Right lobe of liver (tissue), 6 donors: ENCODE measurements around the gene PWP1. TPM values are rescaled to one million over a fixed set of nuclear protein-coding genes. Genes with fewer than 3 reads are reported as not detected.

ENCODE experiments used
- ATAC-seq, 4 donors: fragments of 200-7000 bp; cut with Tn5 transposase; one replicate each; pipeline ENCODE4 v1.9.1; 2020; ENCODE audit warnings: mild to moderate bottlenecking in 4 of 4, moderate library complexity in 4 of 4
- DNase-seq, 3 donors: peaks; one replicate each; pipeline ENCODE4 v3.0.0-alpha.2; 2020
- H3K27ac ChIP-seq, 3 donors: fragments of 200-600 bp; one replicate each; pipeline ENCODE4 v1.8.0; 2022
- H3K27me3 ChIP-seq, 2 donors: fragments of 200-600 bp; one replicate each; pipeline ENCODE4 v1.8.0; 2022
- H3K36me3 ChIP-seq, 4 donors: fragments of 200-600 bp; sonication (generic) in 1 of 4; one replicate each; pipeline versions ENCODE4 v1.5.1 to v1.8.0; 2017 to 2022; ENCODE audit warnings: control low read depth in 1 of 4
- H3K4me1 ChIP-seq, 4 donors: fragments of 200-600 bp; sonication (generic) in 1 of 4; one replicate each; pipeline versions ENCODE4 v1.5.1 to v1.8.0; 2017 to 2022; ENCODE audit warnings: control low read depth in 1 of 4
- H3K4me3 ChIP-seq, 3 donors: fragments of 200-600 bp; one replicate each; pipeline ENCODE4 v1.8.0; 2022
- H3K9me3 ChIP-seq, 4 donors: fragments of 200-600 bp; sonication (generic) in 1 of 4; one replicate each; pipeline versions ENCODE4 v1.5.1 to v1.8.0; 2017 to 2022; ENCODE audit warnings: control low read depth in 1 of 4
- POLR2A ChIP-seq: fragments of 450-650 bp; IDR thresholded peaks from one replicate; pipeline ENCODE4 v1.6.1; 2017; ENCODE audit warnings: antibody characterized with exemption, mild to moderate bottlenecking
- WGBS: methylation state at CpG from one replicate; pipeline ENCODE4 v1.1.6; 2018; ENCODE audit warnings: low coverage, low lambda C conversion rate; ENCODE audit not compliant: insufficient coverage; ENCODE audit errors: missing lambda C conversion rate; 5-methylcytosine and 5-hydroxymethylcytosine counted together
- intact Hi-C, 2 donors: fragments of 100-400 bp; cut with DNase I; formaldehyde crosslinking; loops; one replicate each; pipeline versions ENCODE4 v1.11.2 to v1.14.1; 2022
- total RNA-seq, 6 experiments: library from RNA; depleted of rRNA in 2 of 6; stranded (reverse); fragments of >200 nt in 2 of 6; fragmentation: NEBNext Ultra II Directional in 3 of 6; extraction: Animal tissue kit (Norgen Biotek cat#: 25700) in 3 of 6; gene quantifications; one replicate each; pipeline versions ENCODE4 v1.1.0 to v1.2.4, GENCODE V29; 2016 to 2023
- TF ChIP-seq, protein P1 (sequence below), 4 donors: fragments of 200-600 bp in 3 of 4; fragments of 450-650 bp in 1 of 4; IDR thresholded peaks; one replicate each; pipeline versions ENCODE4 v1.5.1 to v1.8.0; 2016 to 2022; ENCODE audit warnings: antibody characterized with exemption in 4 of 4, mild to moderate bottlenecking in 2 of 4
- donor health status: DM: no; HTN: yes; CAD: no.
- donor health status: DM: no; HTN: no; CAD: no.
- donor health status: DM: no; HTN: no; CAD: no.
- donor health status: DM: no; HTN: yes; CAD: no.
- donor health status: DM: no; HTN: yes; CAD: no.

Gene PWP1
- total RNA-seq, 6 experiments from 2014 or later = 10.1 to 47.3 (median 16.6) TPM

DNA sequence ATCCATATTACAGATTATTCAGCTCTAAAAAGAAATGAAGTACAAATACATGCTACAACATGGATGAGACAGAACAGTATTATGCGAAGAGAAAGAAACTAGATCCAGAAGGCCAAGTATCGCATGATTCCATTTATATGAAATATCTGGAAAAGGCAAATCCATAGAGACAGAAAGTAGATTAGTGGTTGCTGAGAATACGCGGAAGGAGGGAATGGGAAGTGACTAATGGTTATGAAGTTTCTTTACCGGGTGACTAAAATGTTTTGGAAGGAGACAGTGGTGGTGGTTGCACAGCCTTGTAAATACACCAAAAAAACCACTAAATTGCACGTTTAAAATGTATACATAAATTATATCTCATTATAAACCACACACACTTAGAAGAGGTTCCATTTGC, 62.9 kb downstream of the PWP1 start:
- no peak for TF ChIP-seq POLR2A
- TF ChIP-seq, protein P1, sequence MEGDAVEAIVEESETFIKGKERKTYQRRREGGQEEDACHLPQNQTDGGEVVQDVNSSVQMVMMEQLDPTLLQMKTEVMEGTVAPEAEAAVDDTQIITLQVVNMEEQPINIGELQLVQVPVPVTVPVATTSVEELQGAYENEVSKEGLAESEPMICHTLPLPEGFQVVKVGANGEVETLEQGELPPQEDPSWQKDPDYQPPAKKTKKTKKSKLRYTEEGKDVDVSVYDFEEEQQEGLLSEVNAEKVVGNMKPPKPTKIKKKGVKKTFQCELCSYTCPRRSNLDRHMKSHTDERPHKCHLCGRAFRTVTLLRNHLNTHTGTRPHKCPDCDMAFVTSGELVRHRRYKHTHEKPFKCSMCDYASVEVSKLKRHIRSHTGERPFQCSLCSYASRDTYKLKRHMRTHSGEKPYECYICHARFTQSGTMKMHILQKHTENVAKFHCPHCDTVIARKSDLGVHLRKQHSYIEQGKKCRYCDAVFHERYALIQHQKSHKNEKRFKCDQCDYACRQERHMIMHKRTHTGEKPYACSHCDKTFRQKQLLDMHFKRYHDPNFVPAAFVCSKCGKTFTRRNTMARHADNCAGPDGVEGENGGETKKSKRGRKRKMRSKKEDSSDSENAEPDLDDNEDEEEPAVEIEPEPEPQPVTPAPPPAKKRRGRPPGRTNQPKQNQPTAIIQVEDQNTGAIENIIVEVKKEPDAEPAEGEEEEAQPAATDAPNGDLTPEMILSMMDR (IDR thresholded peaks at IDR 0.05) = no peak
- no peak for ATAC-seq
- Histone ChIP-seq H3K9me3 (no peaks in the 10 kb centered on the region), H3K36me3 (peaks cover 2 to 73% (median 26%) of the 10 kb centered on the region in 4 donors), H3K27me3 (no peaks in the 10 kb centered on the region), H3K27ac (no peak overlapping the region), H3K4me3 (no peak overlapping the region), H3K4me1 (no peaks in the 10 kb centered on the region)
- DNase-seq = no peak
- WGBS = 72% methylated on average over 6 of the region's 6 CpGs
- intact Hi-C loops = no loop called here

DNA sequence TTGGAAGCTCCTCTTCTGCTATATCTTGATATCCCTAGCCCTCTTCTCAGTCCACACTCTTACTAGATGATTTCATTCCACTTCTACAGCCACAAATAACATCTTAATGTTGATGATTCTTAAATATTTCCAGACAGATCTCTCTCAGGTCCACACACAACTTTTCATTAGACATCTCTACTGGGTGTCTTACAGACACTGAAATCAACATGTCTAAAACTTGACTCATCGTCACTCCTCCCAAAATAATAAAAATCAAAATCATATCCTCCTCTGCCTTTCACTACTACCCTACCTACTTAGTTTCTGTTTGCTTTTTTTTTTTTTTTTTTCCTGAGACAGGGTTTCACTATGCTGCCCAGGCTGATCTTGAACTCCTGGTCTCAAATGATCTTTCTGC, 63.5 kb downstream of the PWP1 start:
- H3K4me1 ChIP-seq = no peaks in the 10 kb centered on the region
- no peak for ATAC-seq
- WGBS = 100% methylated on average over 1 of the region's 1 CpG
- no peak for DNase-seq
- H3K27me3 ChIP-seq = no peaks in the 10 kb centered on the region
- TF ChIP-seq, protein P1 (IDR thresholded peaks at IDR 0.05) = no peak
- TF ChIP-seq POLR2A = no peak
- intact Hi-C loops = no loop called here
- no peak overlapping the region for H3K4me3 ChIP-seq
- no peaks in the 10 kb centered on the region for H3K9me3 ChIP-seq
- H3K27ac ChIP-seq = no peak overlapping the region
- H3K36me3 ChIP-seq = peaks cover 0 to 73% (median 23%) of the 10 kb centered on the region in 4 donors

DNA sequence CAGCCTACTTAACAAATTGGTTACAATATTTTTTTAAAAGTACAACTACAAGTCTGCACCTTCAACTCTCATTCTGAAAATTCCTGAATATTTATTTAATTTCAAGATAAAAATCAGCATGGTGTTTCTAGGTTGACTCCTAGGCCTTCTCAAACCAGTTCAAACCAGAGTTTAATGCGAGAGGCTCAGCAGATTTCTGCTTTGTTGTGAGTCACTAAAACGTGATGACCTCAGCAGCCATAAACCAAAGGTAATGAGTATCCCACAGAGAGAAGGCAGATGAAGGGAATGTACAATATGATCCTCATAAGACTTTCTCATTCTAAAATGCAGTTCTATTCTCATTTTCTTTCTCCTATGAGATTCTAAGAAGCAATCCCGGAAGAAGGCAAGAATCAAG, 73.8 kb downstream of the PWP1 start:
- Histone ChIP-seq H3K27me3 (no peaks in the 10 kb centered on the region), H3K36me3 (peaks cover 0 to 33% (median 13%) of the 10 kb centered on the region in 4 donors), H3K4me3 (no peak overlapping the region), H3K9me3 (no peaks in the 10 kb centered on the region), H3K27ac (no peak overlapping the region), H3K4me1 (peaks cover 0 to 18% (median 5%) of the 10 kb centered on the region in 4 donors)
- WGBS = 30% methylated on average over 3 of the region's 3 CpGs
- DNase-seq (no peak), ATAC-seq (peak in 1 of 4 donors; percentile 31)
- intact Hi-C loops = no loop called here
- TF ChIP-seq, protein P1 (IDR thresholded peaks at IDR 0.05) = no peak

DNA sequence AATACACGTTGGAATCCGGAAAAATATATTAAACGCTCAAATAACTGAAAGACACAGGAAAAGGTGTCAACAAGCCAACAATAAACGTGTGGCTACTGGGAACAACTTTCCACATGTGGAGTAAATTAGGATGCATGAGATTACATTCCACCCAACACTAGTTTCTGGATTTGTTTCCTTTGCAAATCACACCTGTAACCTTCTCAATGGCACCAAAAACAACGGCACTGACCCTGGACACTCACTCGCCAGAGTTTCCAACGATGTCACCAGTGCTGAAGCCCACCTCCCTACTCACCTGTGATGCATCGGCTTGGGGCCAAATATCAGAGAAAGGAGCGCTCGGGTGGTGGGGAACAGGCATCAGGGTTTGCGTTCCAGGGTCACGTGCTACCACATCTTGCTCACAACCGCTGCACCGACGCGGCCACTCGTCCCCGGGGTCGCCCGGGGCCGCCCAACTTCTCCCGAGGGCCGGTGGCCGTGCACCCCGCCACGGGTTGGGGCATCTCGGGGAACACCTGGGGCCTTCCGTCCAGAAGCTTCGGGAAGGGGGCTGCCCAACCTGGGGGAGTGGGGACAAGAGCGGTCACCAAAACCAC, 74.7 kb downstream of the PWP1 start:
- H3K4me3 ChIP-seq = peak overlapping the region; percentile 79 to 82 (median 81)
- peak in 2 of 4 donors; percentile 10 to 12 for ATAC-seq
- peaks cover 0 to 18% (median 5%) of the 10 kb centered on the region in 4 donors for H3K4me1 ChIP-seq
- DNase-seq = peak; percentile 43 to 65 (median 54)
- H3K27me3 ChIP-seq = no peaks in the 10 kb centered on the region
- H3K9me3 ChIP-seq = no peaks in the 10 kb centered on the region
- intact Hi-C loops = loop anchor here in 1 of 2 donors (10.0 kb wide), 1 partner anchor 66 kb away; no protein-coding TSS in a partner anchor
- no peak for TF ChIP-seq POLR2A
- peaks cover 0 to 24% (median 9%) of the 10 kb centered on the region in 4 donors for H3K36me3 ChIP-seq
- H3K27ac ChIP-seq = peak overlapping the region in 2 of 3 donors; percentile 39 to 41
- 2% methylated on average over 27 of the region's 30 CpGs for WGBS

DNA sequence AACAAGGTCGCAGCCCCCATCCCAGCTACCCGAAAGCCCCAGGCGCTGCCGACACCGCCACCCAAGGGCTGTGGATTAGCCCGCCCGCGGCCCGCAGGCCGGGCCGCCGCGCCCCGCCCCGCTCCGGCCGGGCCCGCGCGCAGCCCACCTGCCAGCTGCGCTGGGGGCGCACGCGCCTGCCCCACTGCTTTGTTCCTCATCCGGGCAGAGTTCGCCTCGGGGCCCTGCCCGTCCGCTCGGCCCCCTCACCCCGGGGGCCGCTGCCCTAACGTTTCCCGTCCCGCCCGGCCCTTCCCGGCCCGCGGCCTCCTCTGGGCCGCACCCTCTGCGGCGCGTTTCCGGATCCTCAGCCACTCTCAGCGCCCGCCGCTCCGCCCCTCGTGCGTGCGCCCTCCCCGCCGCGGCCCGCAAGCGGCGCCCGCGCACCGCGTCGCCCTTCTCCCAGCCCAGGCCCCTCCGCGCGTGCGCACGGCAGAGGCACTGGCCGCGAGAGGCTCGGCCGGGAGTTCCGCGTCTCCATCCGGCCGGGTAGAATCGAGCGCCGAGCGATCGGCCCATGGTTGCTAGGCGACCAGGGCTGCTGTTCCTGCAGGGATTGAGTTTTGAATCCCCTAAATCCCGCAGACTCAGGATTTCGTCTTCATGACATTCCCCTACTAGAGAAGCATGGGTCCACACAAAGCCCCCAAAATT, 75.4 kb downstream of the PWP1 start, which contains the start of gene PRDM4:
Gene PRDM4 (minus strand): TSS at position 329 of the 693 bp plus-strand sequence. CDS start 622 bp downstream, outside the sequence.
- ATAC-seq = peak; percentile 98 to 99 (median 98)
- Histone ChIP-seq H3K36me3 (peaks cover 0 to 17% (median 5%) of the 10 kb centered on the region in 4 donors), H3K4me1 (peaks cover 0 to 18% (median 5%) of the 10 kb centered on the region in 4 donors), H3K27ac (peak within 1 kb of the TSS in 2 of 3 donors; percentile 39 to 41), H3K9me3 (no peaks in the 10 kb centered on the region), H3K4me3 (peak within 1 kb of the TSS; percentile 79 to 82 (median 81)), H3K27me3 (no peaks in the 10 kb centered on the region)
- intact Hi-C loops = loop anchor here in 1 of 2 donors (10.0 kb wide), 1 partner anchor 66 kb away; no protein-coding TSS in a partner anchor
- peak; percentile 92 for TF ChIP-seq POLR2A
- TF ChIP-seq, protein P1 (IDR thresholded peaks at IDR 0.05) = peak; percentile 45 to 62 (median 46)
- DNase-seq = peak; percentile 94 to 95 (median 95)
- WGBS = 0% methylated on average over 4 of the region's 83 CpGs
